Lower leg skin (tissue), 4 donors: Measurements from ENCODE around the gene TLCD2. TPM values are rescaled to one million over a fixed set of nuclear protein-coding genes. Genes with fewer than 3 reads are reported as not detected.

ENCODE experiments used
- DNase-seq, 2 donors: peaks; one replicate each; pipeline ENCODE4 v3.0.0-alpha.2; 2019; ENCODE audit warnings: low spot score in 2 of 2
- H3K4me3 ChIP-seq: fragments of 200-600 bp; sonication (generic); 2 replicates; pipeline ENCODE4 v1.5.1; 2017; ENCODE audit warnings: mild to moderate bottlenecking, low read depth; ENCODE audit not compliant: poor library complexity, severe bottlenecking
- CTCF ChIP-seq, 3 donors: fragments of 450-650 bp; IDR thresholded peaks; one replicate each; pipeline ENCODE4 v1.5.1; 2016; ENCODE audit warnings: antibody characterized with exemption in 3 of 3, mild to moderate bottlenecking in 3 of 3, moderate library complexity in 2 of 3
- POLR2A ChIP-seq, 2 donors: fragments of 450-650 bp; IDR thresholded peaks; one replicate each; pipeline ENCODE4 v1.6.1; 2016 to 2017; ENCODE audit warnings: antibody characterized with exemption in 2 of 2, mild to moderate bottlenecking in 1 of 2, moderate library complexity in 1 of 2
- WGBS, 2 donors: methylation state at CpG; one replicate each; pipeline ENCODE4 v1.1.5; 2018; 5-methylcytosine and 5-hydroxymethylcytosine counted together
- intact Hi-C: fragments of 100-400 bp; cut with DNase I; formaldehyde crosslinking; loops from one replicate; pipeline ENCODE4 v1.15.0; 2023; ENCODE audit warnings: low total_unique reads
- total RNA-seq, 4 donors: library from RNA; depleted of rRNA; stranded (reverse); fragments of >200 nt; gene quantifications; one replicate each; pipeline ENCODE4 v1.1.0, GENCODE V29; 2016

The TLCD2 gene
- total RNA-seq, 4 donors from 2014 or later, result 0.99 to 4.5 (median 2.8) TPM

DNA sequence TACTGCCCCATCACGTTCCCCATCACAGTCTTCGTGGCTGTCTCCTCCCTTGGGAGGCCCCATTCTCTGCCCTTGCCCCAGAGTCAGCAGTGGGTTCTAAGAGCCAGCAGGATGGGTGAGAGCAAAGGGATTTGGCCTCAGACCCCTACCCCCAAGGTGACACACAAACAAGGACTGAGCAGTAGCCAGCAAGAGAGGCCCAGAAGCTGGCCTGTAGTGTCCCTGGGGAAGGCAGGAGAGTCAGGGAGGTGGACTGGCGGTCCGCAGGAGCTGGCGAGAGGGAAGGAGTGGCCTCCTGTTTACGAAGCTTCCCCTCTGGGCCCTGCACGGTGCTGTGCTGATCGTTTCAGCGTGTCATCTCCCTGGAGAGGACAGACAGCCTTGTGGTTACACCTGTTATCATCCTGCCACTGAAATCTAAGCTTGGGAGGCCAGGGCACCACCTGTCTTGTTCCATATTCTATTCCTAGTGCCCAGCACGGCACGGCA lies 22.7 kb upstream of the TLCD2 start:
- WGBS, 2 donors, result 84 to 86% methylated on average over 11 of the region's 11 CpGs
- no peak for DNase-seq
- TF ChIP-seq CTCF (IDR thresholded peaks at IDR 0.05), result no peak
- TF ChIP-seq POLR2A (IDR thresholded peaks at IDR 0.05), result no peak
- intact Hi-C loops, result no loop called here
- no peak overlapping the region for H3K4me3 ChIP-seq

DNA sequence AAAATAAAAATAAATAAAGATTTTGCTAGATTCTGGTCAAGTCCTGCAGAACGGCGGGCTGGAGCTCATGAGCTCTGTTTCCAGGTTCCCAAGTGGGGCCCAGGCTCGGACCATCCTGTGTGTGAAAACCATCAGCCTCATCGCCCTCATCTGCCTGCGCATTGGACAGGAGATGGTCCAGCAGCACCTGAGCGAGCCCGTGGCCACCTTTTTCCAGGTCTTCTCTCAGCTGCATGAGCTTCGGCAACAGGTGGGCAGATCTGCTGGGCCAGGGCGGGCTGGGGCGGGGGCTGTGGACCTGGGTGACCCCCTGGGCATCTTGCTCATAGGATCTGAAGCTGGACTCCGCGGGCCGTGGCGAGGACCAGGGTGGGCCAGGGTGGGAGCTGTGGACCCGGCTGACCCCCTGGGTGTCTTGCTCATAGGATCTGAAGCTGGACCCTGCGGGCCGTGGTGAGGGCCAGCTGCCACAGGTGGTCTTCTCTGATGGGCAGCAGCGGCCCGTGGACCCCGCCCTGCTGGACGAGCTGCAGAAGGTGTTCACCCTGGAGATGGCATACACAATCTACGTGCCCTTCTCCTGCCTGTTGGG lies 22.2 kb upstream of the TLCD2 start:
- WGBS, 2 donors, result 93 to 95% methylated on average over 18 to 22 of the region's 22 CpGs
- no peak for DNase-seq
- TF ChIP-seq CTCF (IDR thresholded peaks at IDR 0.05) (no peak), POLR2A (IDR thresholded peaks at IDR 0.05) (no peak)
- intact Hi-C loops, result no loop called here
- no peak overlapping the region for H3K4me3 ChIP-seq

DNA sequence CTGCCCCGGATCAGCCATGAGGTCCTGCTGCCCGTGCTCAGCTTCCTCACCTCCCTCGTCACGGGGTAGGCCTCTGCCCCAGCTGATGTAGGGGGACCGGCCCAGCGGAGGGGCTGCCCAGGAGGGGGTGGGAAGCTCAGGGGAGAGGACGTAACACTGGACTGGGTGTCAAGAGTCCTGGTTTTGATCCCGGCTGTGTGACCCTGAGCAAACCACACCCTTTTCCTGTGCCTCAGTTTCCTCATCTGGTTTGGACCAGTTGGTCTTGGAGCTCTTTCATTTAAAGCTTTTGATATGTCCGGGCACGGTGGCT lies 21.0 kb upstream of the TLCD2 start:
- H3K4me3 ChIP-seq, result no peak overlapping the region
- intact Hi-C loops, result no loop called here
- TF ChIP-seq POLR2A (IDR thresholded peaks at IDR 0.05) (no peak), CTCF (IDR thresholded peaks at IDR 0.05) (no peak)
- WGBS, 2 donors, result 72 to 78% methylated on average over 10 of the region's 10 CpGs
- no peak for DNase-seq

DNA sequence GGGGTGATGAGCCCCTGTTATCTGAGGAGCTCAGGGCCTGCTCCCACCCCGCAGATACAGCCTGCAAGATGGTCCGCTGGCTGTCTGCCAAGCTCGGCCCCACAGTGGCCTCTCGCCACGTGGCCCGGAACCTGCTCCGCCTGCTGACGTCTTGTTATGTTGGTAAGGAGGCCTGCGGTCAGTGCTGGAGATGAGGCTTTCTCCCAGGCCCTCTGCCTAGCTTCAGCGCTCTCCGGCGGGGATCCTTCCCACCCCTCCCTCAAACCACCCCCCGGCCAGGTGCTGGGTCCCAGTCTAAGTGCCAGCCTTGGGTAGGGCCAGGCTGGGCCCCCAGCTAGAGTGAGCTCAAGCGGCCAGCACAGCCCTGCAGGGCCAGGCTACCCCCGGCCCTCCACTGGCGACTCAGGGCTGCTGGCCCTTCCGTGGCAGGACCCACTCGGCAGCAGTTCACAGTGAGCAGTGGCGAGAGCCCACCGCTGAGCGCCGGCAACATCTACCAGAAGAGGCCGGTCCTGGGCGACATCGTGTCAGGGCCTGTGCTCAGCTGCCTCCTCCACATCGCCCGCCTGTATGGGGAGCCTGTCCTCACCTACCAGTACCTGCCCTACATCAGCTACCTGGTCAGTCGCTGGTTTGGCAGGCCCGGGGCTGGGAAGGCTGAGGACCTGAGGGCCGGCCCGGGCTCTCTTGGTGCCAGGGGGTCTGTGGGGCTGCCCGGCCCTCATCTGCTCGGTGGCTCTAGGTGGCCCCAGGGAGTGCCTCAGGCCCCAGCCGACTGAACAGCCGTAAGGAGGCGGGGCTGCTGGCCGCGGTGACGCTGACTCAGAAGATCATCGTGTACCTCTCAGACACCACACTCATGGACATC lies 20.4 kb upstream of the TLCD2 start:
- no peak overlapping the region for H3K4me3 ChIP-seq
- peak in 1 of 2 donors; percentile 95 for DNase-seq
- TF ChIP-seq CTCF (IDR thresholded peaks at IDR 0.05) (no peak), POLR2A (IDR thresholded peaks at IDR 0.05) (no peak)
- 51 to 55% methylated on average over 32 to 38 of the region's 40 CpGs for WGBS, 2 donors
- intact Hi-C loops, result no loop called here

GRCh38 chr17:1729966-1730325 lies 19.8 kb upstream of the TLCD2 start:
- TF ChIP-seq POLR2A (IDR thresholded peaks at IDR 0.05) (no peak), CTCF (IDR thresholded peaks at IDR 0.05) (no peak)
- DNase-seq, result no peak
- intact Hi-C loops, result loop anchor here (10.0 kb wide), 1 partner anchor 145 kb away; no protein-coding TSS in a partner anchor
- 57 to 76% methylated on average over 11 to 13 of the region's 15 CpGs for WGBS, 2 donors
- H3K4me3 ChIP-seq, result no peak overlapping the region
